Measurements from ENCODE around the gene ARID3C.
A peak's percentile ranks its signal among the peaks of the same experiment; 100 is the strongest.

The ARID3C gene

GRCh38 chr9:34633166-34633565, 4.3 kb upstream of the ARID3C start:
- DNase-seq (ENCODE audit: insufficient read length, low spot score) (no peak), FAIRE-seq (no peak)

- DNase-seq (ENCODE audit: insufficient read length, low spot score) (no peak), FAIRE-seq (no peak)
These were observed 1.7 kb upstream of the ARID3C start for GRCh38 chr9:34630402-34631154.

- FAIRE-seq (no peak), DNase-seq (ENCODE audit: insufficient read length, low spot score) (no peak)
These were observed 584 bp upstream of the ARID3C start for GRCh38 chr9:34629491-34629808.

GRCh38 chr9:34627716-34628655, 880 bp downstream of the ARID3C start:
- FAIRE-seq (no peak), DNase-seq (ENCODE audit: insufficient read length, low spot score) (no peak)

- FAIRE-seq, result no peak
These were observed 3.7 kb downstream of the ARID3C start for GRCh38 chr9:34625186-34625486.

GRCh38 chr9:34624475-34625185, 4.2 kb downstream of the ARID3C start:
- DNase-seq (ENCODE audit: insufficient read length, low spot score) (no peak), FAIRE-seq (no peak)

More at GRCh38 chr9:34625186-34625486, 3.7 kb downstream of the ARID3C start:
- no peak for DNase-seq (ENCODE audit: insufficient read length, low spot score)

GRCh38 chr9:34623374-34624235, 5.3 kb downstream of the ARID3C start:
- no peak for FAIRE-seq
- DNase-seq (ENCODE audit: insufficient read length, low spot score), result no peak

- FAIRE-seq (no peak), DNase-seq (ENCODE audit: insufficient read length, low spot score) (peak; percentile 91)
These were observed 8.5 kb downstream of the ARID3C start, which contains the start of gene DCTN3 for GRCh38 chr9:34620061-34620994. DCTN3 (minus strand) TSS chr9:34620495; CDS start chr9:34620464, 31 bp downstream.

- FAIRE-seq (no peak), DNase-seq (ENCODE audit: insufficient read length, low spot score) (no peak)
These were observed 13.7 kb downstream of the ARID3C start for GRCh38 chr9:34615132-34615531.

GRCh38 chr9:34612788-34613390, 16.0 kb downstream of the ARID3C start:
- no peak for FAIRE-seq
- peak; percentile 57 for DNase-seq (ENCODE audit: insufficient read length, low spot score)

- peak; percentile 74 for DNase-seq (ENCODE audit: insufficient read length, low spot score)
- FAIRE-seq, result no peak
These were observed 16.8 kb downstream of the ARID3C start, which contains the start of gene RPP25L for GRCh38 chr9:34611811-34612787. RPP25L (minus strand) TSS chr9:34612097; CDS start chr9:34611296, 801 bp downstream.

GRCh38 chr9:34611251-34611810, 17.5 kb downstream of the ARID3C start:
- no peak for FAIRE-seq
- no peak for DNase-seq (ENCODE audit: insufficient read length, low spot score)

GRCh38 chr9:34610434-34611206, 18.2 kb downstream of the ARID3C start:
- no peak for FAIRE-seq
- no peak for DNase-seq (ENCODE audit: insufficient read length, low spot score)

- DNase-seq (ENCODE audit: insufficient read length, low spot score) (no peak), FAIRE-seq (no peak)
These were observed 21.5 kb downstream of the ARID3C start for GRCh38 chr9:34607331-34607730.

GRCh38 chr9:34606905-34607304, 22.0 kb downstream of the ARID3C start:
- FAIRE-seq, result no peak
- DNase-seq (ENCODE audit: insufficient read length, low spot score), result no peak

GRCh38 chr9:34606190-34606589, 22.7 kb downstream of the ARID3C start:
- FAIRE-seq, result no peak
- no peak for DNase-seq (ENCODE audit: insufficient read length, low spot score)

Data from HTR-8/SVneo (cell line).